ENCODE measurements around the gene MYOD1. TPM values are rescaled to one million over a fixed set of nuclear protein-coding genes. Genes with fewer than 3 reads are reported as not detected.
A peak's percentile ranks its signal among the peaks of the same experiment; 100 is the strongest.

MYOD1 gene
- total and polyA plus RNA-seq, 2 of the 13 experiments (the other 11 are each of a cell fraction or from before 2014, with no cell fraction given): not detected

GRCh38 chr11:17770048-17770652, 50.8 kb downstream of the MYOD1 start (continued):
- TF ChIP-seq TAF1 (CRISPR knock-in tag; IDR thresholded peaks at IDR 0.05): no peak
- no peak for TF ChIP-seq ZNF138 (CRISPR knock-in tag; IDR thresholded peaks at IDR 0.05; ENCODE audit: low read depth)
- TF ChIP-seq ETV5 (CRISPR knock-in tag; IDR thresholded peaks at IDR 0.05; ENCODE audit: borderline replicate concordance): peak; percentile 61; the same call in 1 of the 2 replicates
- TF ChIP-seq ARID4A (CRISPR knock-in tag; IDR thresholded peaks at IDR 0.05; ENCODE audit: borderline replicate concordance): peak; percentile 79; the same call in 1 of the 2 replicates
- TF ChIP-seq HMG20B (CRISPR knock-in tag; conservative IDR thresholded peaks at IDR 0.05): peak; percentile 96
- TF ChIP-seq RFXAP (CRISPR knock-in tag; IDR thresholded peaks at IDR 0.05; ENCODE audit: borderline replicate concordance): peak; percentile 84
- TF ChIP-seq ATF4 (CRISPR knock-in tag; IDR thresholded peaks at IDR 0.05): peak in 1 of 2 experiments; percentile 62; a peak in 2 of 4 replicates
- TF ChIP-seq KDM5A (IDR thresholded peaks at IDR 0.05; ENCODE audit: borderline replicate concordance, low read length): no peak
- no peak for TF ChIP-seq SP140L (CRISPR knock-in tag; IDR thresholded peaks at IDR 0.05; ENCODE audit: borderline replicate concordance)
- peak; percentile 90 for TF ChIP-seq HOXA5 (CRISPR knock-in tag; IDR thresholded peaks at IDR 0.05)
- TF ChIP-seq THRA (CRISPR knock-in tag; IDR thresholded peaks at IDR 0.05; ENCODE audit: borderline replicate concordance): peak; percentile 93
- no peak for TF ChIP-seq WIZ (CRISPR knock-in tag; IDR thresholded peaks at IDR 0.05)
- TF ChIP-seq ZMYM3 (CRISPR knock-in tag; IDR thresholded peaks at IDR 0.05): peak; percentile 94
- TF ChIP-seq BORCS8-MEF2B (CRISPR knock-in tag; IDR thresholded peaks at IDR 0.05): peak; percentile 90
